ENCODE measurements around the gene FAM83C. TPM values are rescaled to one million over a fixed set of nuclear protein-coding genes. Genes with fewer than 3 reads are reported as not detected.

FAM83C gene
- total RNA-seq, 1 experiment from 2014 or later = not detected

- ChIA-PET CTCF (interaction anchor here (0.9 kb wide), 1 partner anchor 115 kb away, joined by 4 read pairs; no protein-coding TSS in a partner anchor), RAD21 (ENCODE audit: low non-redundant PET in 1 of 2, low total read pairs in 2 of 2, uncharacterized antibody in 2 of 2, unreplicated experiment in 2 of 2) (no interaction called here), POLR2A (no interaction called here)
- TF ChIP-seq ELF1 (IDR thresholded peaks at IDR 0.05; ENCODE audit: borderline replicate concordance, low read depth) (no peak), REST (IDR thresholded peaks at IDR 0.05; ENCODE audit: low read depth) (no peak)
- no peaks in the 10 kb centered on the region for H4K20me1 ChIP-seq (ENCODE audit: insufficient read depth)
- intact Hi-C loops (cut with micrococcal nuclease) = loop anchor here (10.0 kb wide), 1 partner anchor 386 kb away; the partner anchor contains the start of genes ACSS2 and GGT7
- no peaks in the 10 kb centered on the region for H3K9me3 ChIP-seq (ENCODE audit: control insufficient read depth in 1 of 2, insufficient read depth in 1 of 2, low read depth in 1 of 2, low read length in 2 of 2)
- no peak overlapping the region for H3K4me3 ChIP-seq (replicated peaks in 1 of 2; ENCODE audit: low read depth in 1 of 2, low read length in 2 of 2)
- no TSS peak for BruUV-seq (replicated peaks)
- no peaks in the 10 kb centered on the region for H3K36me3 ChIP-seq (ENCODE audit: control insufficient read depth in 1 of 2, insufficient read depth in 2 of 2, low read length in 2 of 2)
- no peak overlapping the region for H3K27ac ChIP-seq (ENCODE audit: low read depth, low read length)
- no peak for DNase-seq (ENCODE audit: low read depth, low spot score)
- no peak overlapping the region for H3K4me2 ChIP-seq (ENCODE audit: low read length)
- H3K79me2 ChIP-seq (ENCODE audit: insufficient read depth, low read length) = no peaks in the 10 kb centered on the region
- peaks cover 23% of the 10 kb centered on the region in 2 experiments for H3K4me1 ChIP-seq (ENCODE audit: control insufficient read depth in 1 of 2, insufficient read depth in 2 of 2, low read length in 2 of 2)
- H2AFZ ChIP-seq (ENCODE audit: low read depth, low read length, poor library complexity, severe bottlenecking) = no peak overlapping the region
- no peaks in the 10 kb centered on the region for H3K9me2 ChIP-seq (ENCODE audit: insufficient read depth)
- H3K9ac ChIP-seq (ENCODE audit: low read length) = no peak overlapping the region
- H3K27me3 ChIP-seq (ENCODE audit: insufficient read depth, low read length) = no peaks in the 10 kb centered on the region
- ATAC-seq = no peak
Measured at GRCh38 chr20:35260426-35260825, 31.8 kb downstream of the FAM83C start.

GRCh38 chr20:35257175-35257909 lies 34.9 kb downstream of the FAM83C start:
- H3K9me3 ChIP-seq (ENCODE audit: control insufficient read depth in 1 of 2, insufficient read depth in 1 of 2, low read depth in 1 of 2, low read length in 2 of 2) = no peaks in the 10 kb centered on the region
- H3K27me3 ChIP-seq (ENCODE audit: insufficient read depth, low read length) = no peaks in the 10 kb centered on the region
- H3K36me3 ChIP-seq (ENCODE audit: control insufficient read depth in 1 of 2, insufficient read depth in 2 of 2, low read length in 2 of 2) = no peaks in the 10 kb centered on the region
- intact Hi-C loops (cut with micrococcal nuclease) = no loop called here
- BruUV-seq (replicated peaks) = no TSS peak
- H3K79me2 ChIP-seq (ENCODE audit: insufficient read depth, low read length) = no peaks in the 10 kb centered on the region
- no peaks in the 10 kb centered on the region for H3K4me1 ChIP-seq (ENCODE audit: control insufficient read depth in 1 of 2, insufficient read depth in 2 of 2, low read length in 2 of 2)
- no peak for ATAC-seq
- CTCF ChIA-PET = interaction anchor here (0.6 kb wide), 1 partner anchor 178 kb away, joined by 4 read pairs; no protein-coding TSS in a partner anchor
- no peak overlapping the region for H3K4me3 ChIP-seq (replicated peaks in 1 of 2; ENCODE audit: low read depth in 1 of 2, low read length in 2 of 2)
- H2AFZ ChIP-seq (ENCODE audit: low read depth, low read length, poor library complexity, severe bottlenecking) = no peak overlapping the region
- no peaks in the 10 kb centered on the region for H3K9me2 ChIP-seq (ENCODE audit: insufficient read depth)
- POLR2A ChIA-PET = no interaction called here
- H4K20me1 ChIP-seq (ENCODE audit: insufficient read depth) = no peaks in the 10 kb centered on the region
- TF ChIP-seq JUND (IDR thresholded peaks at IDR 0.05) = no peak
- H3K27ac ChIP-seq (ENCODE audit: low read depth, low read length) = no peak overlapping the region
- DNase-seq (ENCODE audit: low read depth, low spot score) = no peak
- H3K9ac ChIP-seq (ENCODE audit: low read length) = no peak overlapping the region
- RAD21 ChIA-PET (ENCODE audit: low non-redundant PET in 1 of 2, low total read pairs in 2 of 2, uncharacterized antibody in 2 of 2, unreplicated experiment in 2 of 2) = no interaction called here
- H3K4me2 ChIP-seq (ENCODE audit: low read length) = no peak overlapping the region
